Fibroblast of the aortic adventitia (primary cell): Measurements from ENCODE around the gene SLC2A1. TPM values are rescaled to one million over a fixed set of nuclear protein-coding genes. Genes with fewer than 3 reads are reported as not detected.
A peak's percentile ranks its signal among the peaks of the same experiment; 100 is the strongest.

Experiments used
- DNase-seq: peaks from one replicate; pipeline ENCODE4 v3.0.0-alpha.2; 2010; ENCODE audit warnings: low read depth
- H3K4me3 ChIP-seq: 2 replicates; pipeline ENCODE4 v1.5.1; 2011; ENCODE audit warnings: low read depth, mild to moderate bottlenecking, control low read depth, low read length, moderate library complexity
- total RNA-seq: library from RNA; depleted of rRNA; stranded (reverse); fragments of >200 nt; gene quantifications from 2 replicates; pipeline ENCODE4 v1.2.3, GENCODE V29; 2012; ENCODE audit warnings: low replicate concordance
- TF ChIP-seq, protein P1 (sequence below): IDR thresholded peaks from 2 replicates; pipeline ENCODE4 v1.5.1; 2011; ENCODE audit warnings: mild to moderate bottlenecking, low read length, control low read depth, inconsistent platforms; ENCODE audit not compliant: insufficient read depth

SLC2A1 gene
- total RNA-seq, 1 donor: 16.3 TPM

DNA sequence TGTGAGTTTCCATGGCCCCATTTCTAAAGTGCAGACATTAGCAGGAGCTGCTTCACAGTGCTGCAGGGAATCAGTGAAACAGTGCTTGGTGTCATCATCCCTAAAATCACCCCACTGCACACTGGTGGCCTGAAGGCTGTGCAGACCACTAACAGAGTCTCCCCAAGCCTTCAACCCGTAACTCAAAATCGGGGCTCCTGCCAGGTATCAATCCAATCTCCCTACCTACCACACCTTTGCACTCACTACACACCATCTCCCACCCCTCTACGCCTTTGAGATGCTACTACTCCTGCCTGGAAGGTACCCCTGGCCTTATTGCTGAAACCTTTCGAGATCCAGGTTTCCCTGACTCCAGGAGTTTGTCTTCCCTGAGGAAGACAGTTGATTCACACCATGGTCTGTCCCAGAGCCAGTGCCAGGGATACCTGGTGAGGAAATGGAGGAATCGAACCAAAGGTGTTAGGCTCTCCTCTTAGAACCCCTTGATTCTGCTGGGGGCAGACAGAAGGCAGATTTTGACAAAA, 25.5 kb downstream of the SLC2A1 start:
- TF ChIP-seq, protein P1, sequence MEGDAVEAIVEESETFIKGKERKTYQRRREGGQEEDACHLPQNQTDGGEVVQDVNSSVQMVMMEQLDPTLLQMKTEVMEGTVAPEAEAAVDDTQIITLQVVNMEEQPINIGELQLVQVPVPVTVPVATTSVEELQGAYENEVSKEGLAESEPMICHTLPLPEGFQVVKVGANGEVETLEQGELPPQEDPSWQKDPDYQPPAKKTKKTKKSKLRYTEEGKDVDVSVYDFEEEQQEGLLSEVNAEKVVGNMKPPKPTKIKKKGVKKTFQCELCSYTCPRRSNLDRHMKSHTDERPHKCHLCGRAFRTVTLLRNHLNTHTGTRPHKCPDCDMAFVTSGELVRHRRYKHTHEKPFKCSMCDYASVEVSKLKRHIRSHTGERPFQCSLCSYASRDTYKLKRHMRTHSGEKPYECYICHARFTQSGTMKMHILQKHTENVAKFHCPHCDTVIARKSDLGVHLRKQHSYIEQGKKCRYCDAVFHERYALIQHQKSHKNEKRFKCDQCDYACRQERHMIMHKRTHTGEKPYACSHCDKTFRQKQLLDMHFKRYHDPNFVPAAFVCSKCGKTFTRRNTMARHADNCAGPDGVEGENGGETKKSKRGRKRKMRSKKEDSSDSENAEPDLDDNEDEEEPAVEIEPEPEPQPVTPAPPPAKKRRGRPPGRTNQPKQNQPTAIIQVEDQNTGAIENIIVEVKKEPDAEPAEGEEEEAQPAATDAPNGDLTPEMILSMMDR: no peak
- H3K4me3 ChIP-seq: no peak overlapping the region

DNA sequence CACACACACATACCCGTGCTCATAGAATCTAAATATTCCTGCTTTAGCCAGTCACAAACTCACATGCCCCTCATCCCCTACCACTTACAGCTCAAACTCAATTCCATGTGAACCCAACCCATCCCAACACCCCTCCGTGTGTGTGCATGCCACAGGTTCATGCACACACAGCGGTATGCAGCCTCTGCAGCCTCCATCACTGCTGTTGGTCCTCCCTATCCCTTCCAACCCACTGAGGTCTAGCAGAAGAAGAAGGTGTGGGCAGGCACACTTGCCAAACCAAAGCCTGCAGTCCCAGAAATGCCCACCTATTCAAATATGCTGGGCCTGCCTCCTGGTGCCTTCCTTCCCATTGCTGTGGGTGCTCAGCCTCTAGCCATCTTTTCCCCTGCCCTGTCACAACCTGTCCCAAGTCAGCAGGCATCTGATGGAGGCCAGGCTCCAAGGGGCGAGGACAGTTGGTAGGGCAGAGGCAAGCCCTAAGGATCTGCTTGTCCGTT, 26.2 kb downstream of the SLC2A1 start:
- TF ChIP-seq, protein P1: no peak
- DNase-seq: no peak
- no peak overlapping the region for H3K4me3 ChIP-seq

More for the DNA sequence above, 25.5 kb downstream of the SLC2A1 start:
- no peak for DNase-seq

DNA sequence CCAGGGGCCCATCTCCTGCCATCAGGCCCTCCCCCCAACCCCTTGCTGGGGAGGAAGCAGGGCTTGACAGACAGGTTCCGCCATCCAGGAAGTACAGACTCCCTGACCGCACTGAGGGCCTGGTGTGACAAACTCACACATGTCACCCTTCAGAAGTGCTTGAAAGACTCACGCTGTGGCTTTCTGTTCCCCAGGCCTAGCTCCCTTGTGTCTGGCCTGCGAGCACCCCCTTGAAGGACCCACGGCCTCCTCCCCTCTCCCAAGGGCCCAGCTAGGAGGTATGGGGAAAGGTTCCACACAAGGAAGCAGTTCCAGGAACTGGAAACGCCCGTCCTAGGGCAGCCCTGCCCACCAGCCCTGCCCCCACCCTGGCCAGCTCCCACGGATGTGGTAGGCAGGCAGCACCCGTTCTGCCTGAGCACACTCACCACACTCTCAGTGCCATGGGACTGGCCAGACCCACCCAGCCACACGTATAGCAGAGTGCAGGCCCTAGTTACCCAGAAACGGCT, 26.7 kb downstream of the SLC2A1 start:
- TF ChIP-seq, protein P1: no peak
- no peak for DNase-seq
- H3K4me3 ChIP-seq: no peak overlapping the region

DNA sequence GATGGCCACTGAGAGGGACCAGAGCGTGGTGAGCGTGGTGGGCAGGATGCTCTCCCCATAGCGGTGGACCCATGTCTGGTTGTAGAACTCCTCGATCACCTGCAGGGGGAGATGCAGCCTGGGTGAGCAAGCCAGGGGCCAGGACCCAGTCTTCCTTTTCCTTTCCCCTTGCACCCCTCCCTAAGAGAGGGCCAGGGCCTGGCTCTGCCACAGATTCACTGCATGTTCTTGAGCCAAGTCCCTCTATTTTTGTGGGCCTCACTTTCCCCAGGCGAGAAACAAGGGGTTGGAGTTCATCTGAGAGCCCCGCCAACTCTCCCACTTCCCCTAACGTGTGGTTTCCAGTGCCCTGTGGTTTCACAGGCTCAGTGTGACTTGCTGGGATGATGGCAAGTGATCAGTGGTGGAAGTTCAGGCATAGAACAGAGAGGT, 27.5 kb downstream of the SLC2A1 start:
- peak; percentile 42 for DNase-seq
- no peak overlapping the region for H3K4me3 ChIP-seq
- TF ChIP-seq, protein P1: peak; percentile 58

DNA sequence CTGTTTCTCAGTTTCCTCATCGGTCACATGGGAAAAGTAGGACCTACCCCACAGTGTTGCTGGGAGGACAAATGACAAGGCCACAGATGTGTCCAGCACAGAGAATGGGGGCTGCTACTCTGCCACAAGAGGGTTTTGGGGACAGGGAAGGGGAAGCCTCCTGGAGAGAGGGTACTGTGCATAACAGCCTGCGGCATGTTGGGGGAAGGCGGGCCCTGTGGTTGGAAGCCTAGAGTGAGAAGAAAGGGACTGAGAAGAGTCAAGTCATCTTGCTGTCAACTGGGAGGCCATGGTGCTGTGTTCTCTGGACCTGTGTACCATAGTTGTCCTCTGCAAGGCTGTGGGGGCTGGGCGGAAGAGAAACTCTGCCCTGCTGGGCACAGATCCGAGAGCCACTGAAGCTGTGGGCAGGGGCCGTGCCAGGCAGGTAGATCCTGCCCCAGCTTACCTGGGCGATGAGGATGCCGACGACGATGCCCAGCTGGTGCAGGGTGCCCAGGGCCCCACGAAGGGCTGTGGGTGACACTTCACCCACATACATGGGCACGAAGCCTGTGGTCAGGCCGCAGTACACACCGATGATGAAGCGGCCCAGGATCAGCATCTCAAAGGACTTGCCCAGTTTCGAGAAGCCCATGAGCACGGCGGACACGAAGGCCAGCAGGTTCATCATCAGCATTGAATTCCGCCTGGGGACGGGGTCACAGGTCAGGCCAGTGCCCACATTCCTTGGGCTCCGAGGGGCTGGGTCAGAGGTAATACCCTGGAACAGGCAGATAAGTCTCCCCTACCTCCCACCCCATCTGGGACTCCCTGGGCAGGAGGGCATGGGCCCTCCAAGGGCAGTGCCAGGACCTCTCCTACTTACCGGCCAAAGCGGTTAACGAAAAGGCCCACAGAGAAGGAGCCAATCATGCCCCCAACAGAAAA, 28.2 kb downstream of the SLC2A1 start:
- TF ChIP-seq, protein P1: no peak
- DNase-seq: no peak
- no peak overlapping the region for H3K4me3 ChIP-seq

DNA sequence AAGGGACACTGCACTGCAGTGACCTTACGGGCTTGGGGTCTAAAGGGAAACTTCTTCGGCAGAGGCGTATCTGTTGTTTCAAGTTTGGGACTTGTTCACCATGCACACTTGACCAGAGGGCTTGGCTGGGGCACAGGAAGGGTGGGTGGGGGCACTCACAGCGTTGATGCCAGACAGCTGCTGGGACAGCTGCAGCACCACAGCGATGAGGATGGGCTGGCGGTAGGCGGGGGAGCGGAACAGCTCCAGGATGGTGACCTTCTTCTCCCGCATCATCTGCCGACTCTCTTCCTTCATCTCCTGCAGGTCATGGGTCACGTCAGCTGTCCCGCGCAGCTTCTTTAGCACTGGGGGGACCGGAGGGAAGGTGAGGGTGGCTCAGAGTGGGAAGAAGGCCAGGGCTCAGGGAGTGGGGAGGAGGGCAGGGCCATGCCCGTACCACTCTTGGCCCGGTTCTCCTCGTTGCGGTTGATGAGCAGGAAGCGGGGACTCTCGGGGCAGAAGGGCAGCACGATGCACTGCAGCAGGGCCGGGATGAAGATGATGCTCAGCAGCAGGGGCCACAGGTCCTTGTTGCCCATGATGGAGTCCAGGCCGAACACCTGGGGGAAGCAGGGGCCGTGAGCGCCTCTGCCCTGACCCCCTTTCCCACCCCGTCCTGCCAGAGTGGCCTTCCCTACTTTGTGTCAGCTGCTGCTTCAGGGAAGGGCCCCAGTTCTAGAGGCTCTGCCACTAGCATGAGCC, 29.1 kb downstream of the SLC2A1 start:
- no peak overlapping the region for H3K4me3 ChIP-seq
- no peak for DNase-seq
- TF ChIP-seq, protein P1: no peak
